GM06990 (cell line): ENCODE measurements around the gene DNAJB11.

Experiments
- DNase-seq: peaks from one replicate; pipeline ENCODE4 v3.0.0-alpha.2; 2011; ENCODE audit not compliant: insufficient read length; ENCODE audit errors: extremely low read depth
- H3K27me3 ChIP-seq: replicated peaks from 2 replicates; pipeline ENCODE4 v1.6.0; 2011; ENCODE audit warnings: low read length; ENCODE audit not compliant: control insufficient read depth, insufficient read depth
- H3K36me3 ChIP-seq: 2 replicates; pipeline ENCODE4 v1.5.1; 2011; ENCODE audit warnings: low read length; ENCODE audit not compliant: control insufficient read depth, insufficient read depth
- H3K4me3 ChIP-seq: replicated peaks from 2 replicates; pipeline ENCODE4 v1.5.1; 2011; ENCODE audit warnings: low read depth, mild to moderate bottlenecking, control low read depth, low read length
- CTCF ChIP-seq: IDR thresholded peaks from 2 replicates; pipeline ENCODE4 v1.5.1; 2011; ENCODE audit warnings: low read length, control low read depth, mild to moderate bottlenecking, inconsistent platforms; ENCODE audit not compliant: insufficient read depth, poor library complexity, severe bottlenecking

The DNAJB11 gene

GRCh38 chr3:186589121-186589520 is 18.6 kb downstream of the DNAJB11 start:
- H3K27me3 ChIP-seq = no peaks in the 10 kb centered on the region
- DNase-seq = no peak
- peak; percentile 18 for TF ChIP-seq CTCF
- H3K4me3 ChIP-seq = no peak overlapping the region
- peaks cover 6% of the 10 kb centered on the region for H3K36me3 ChIP-seq

- Histone ChIP-seq H3K27me3 (no peaks in the 10 kb centered on the region), H3K4me3 (no peak overlapping the region), H3K36me3 (peaks cover 5% of the 10 kb centered on the region)
- DNase-seq = no peak
- no peak for TF ChIP-seq CTCF
Measured at GRCh38 chr3:186589856-186590579, 19.5 kb downstream of the DNAJB11 start.

- DNase-seq = no peak
- Histone ChIP-seq H3K27me3 (no peaks in the 10 kb centered on the region), H3K36me3 (peaks cover 3% of the 10 kb centered on the region), H3K4me3 (no peak overlapping the region)
- TF ChIP-seq CTCF = no peak
Measured at GRCh38 chr3:186590580-186591295, 20.2 kb downstream of the DNAJB11 start.

GRCh38 chr3:186592682-186593081 is 22.2 kb downstream of the DNAJB11 start:
- no peak for DNase-seq
- Histone ChIP-seq H3K36me3 (no peaks in the 10 kb centered on the region), H3K4me3 (no peak overlapping the region), H3K27me3 (no peaks in the 10 kb centered on the region)
- TF ChIP-seq CTCF = no peak

- H3K36me3 ChIP-seq = no peaks in the 10 kb centered on the region
- DNase-seq = no peak
- no peak for TF ChIP-seq CTCF
- H3K27me3 ChIP-seq = no peaks in the 10 kb centered on the region
- H3K4me3 ChIP-seq = no peak overlapping the region
Measured at GRCh38 chr3:186593862-186594261, 23.3 kb downstream of the DNAJB11 start.
